IMR-90 (cell line): ENCODE data around the gene IQSEC3. TPM values are rescaled to one million over a fixed set of nuclear protein-coding genes. Genes with fewer than 3 reads are reported as not detected.

Source experiments
- ATAC-seq: fragments of 200-7000 bp; cut with Tn5 transposase; 2 replicates; pipeline ENCODE4 v1.9.1; 2020; ENCODE audit warnings: low read depth, mild to moderate bottlenecking, moderate library complexity
- BruUV-seq: library from RNA; stranded (reverse); fragments of 400-500 nt; replicated peaks from 2 replicates; lab custom pipeline; 2021; lab: Mats Ljungman, UMichigan
- CTCF ChIA-PET: fragments of 300-600 bp; formaldehyde crosslinking; extraction: SDS; loops from one replicate; lab custom pipeline; 2021; ENCODE audit warnings: antibody characterized with exemption; lab: Yijun Ruan, JAX
- POLR2A ChIA-PET: fragments of 300-600 bp; sonication (Branson Sonifier 250); formaldehyde crosslinking; loops from one replicate; lab custom pipeline; 2022; ENCODE audit warnings: antibody characterized with exemption; ENCODE audit not compliant: unreplicated experiment; lab: Charles Lee
- DNase-seq: peaks from one replicate; pipeline ENCODE4 v3.0.0; 2013
- H2AFZ ChIP-seq: replicated peaks from 2 replicates; pipeline ENCODE3; 2013; ENCODE audit warnings: low read length, mild to moderate bottlenecking; ENCODE audit not compliant: poor library complexity
- H2AK5ac ChIP-seq: 2 replicates; pipeline ENCODE4 v1.6.1; 2013; ENCODE audit warnings: low read depth, low read length, inconsistent platforms
- H2AK9ac ChIP-seq: replicated peaks from 2 replicates; pipeline ENCODE3; 2013; ENCODE audit warnings: mild to moderate bottlenecking, low read depth, low read length, moderate library complexity; ENCODE audit not compliant: poor library complexity
- H2BK120ac ChIP-seq: 2 replicates; pipeline ENCODE4 v1.6.1; 2013; ENCODE audit warnings: low read depth, low read length, inconsistent platforms
- H2BK15ac ChIP-seq: 3 replicates; pipeline ENCODE4 v1.6.1; 2013; ENCODE audit warnings: low read depth, low read length, inconsistent platforms
- H2BK20ac ChIP-seq: 2 replicates; pipeline ENCODE4 v1.6.1; 2013; ENCODE audit warnings: low read depth, mild to moderate bottlenecking, inconsistent platforms, low read length, moderate library complexity
- H2BK5ac ChIP-seq: 2 replicates; pipeline ENCODE4 v1.6.1; 2013; ENCODE audit warnings: mild to moderate bottlenecking, low read depth, low read length, inconsistent platforms; ENCODE audit not compliant: poor library complexity, severe bottlenecking
- H3K14ac ChIP-seq: replicated peaks from 2 replicates; pipeline ENCODE4 v1.6.1; 2013; ENCODE audit warnings: low read depth, low read length, inconsistent platforms
- H3K18ac ChIP-seq: 2 replicates; pipeline ENCODE4 v1.6.1; 2013; ENCODE audit warnings: low read depth, low read length, control low read depth
- H3K23ac ChIP-seq: 2 replicates; pipeline ENCODE4 v1.6.1; 2013; ENCODE audit warnings: low read depth, low read length, inconsistent platforms
- H3K27ac ChIP-seq: 2 replicates; pipeline ENCODE4 v1.5.1; 2013; ENCODE audit warnings: mild to moderate bottlenecking, control low read depth, low read length; ENCODE audit not compliant: insufficient read depth
- H3K27me3 ChIP-seq: 2 replicates; pipeline ENCODE4 v1.6.1; 2013; ENCODE audit warnings: low read length; ENCODE audit not compliant: control insufficient read depth, insufficient read depth
- H3K36me3 ChIP-seq: 2 replicates; pipeline ENCODE4 v1.6.1; 2013; ENCODE audit warnings: low read length, mixed read lengths; ENCODE audit not compliant: control insufficient read depth, insufficient read depth
- H3K4ac ChIP-seq: 2 replicates; pipeline ENCODE4 v1.6.1; 2013; ENCODE audit warnings: low read depth, low read length, inconsistent platforms
- H3K4me1 ChIP-seq: 2 replicates; pipeline ENCODE4 v1.6.1; 2013; ENCODE audit warnings: low read length, mixed read lengths; ENCODE audit not compliant: control insufficient read depth, insufficient read depth
- H3K4me2 ChIP-seq: 2 replicates; pipeline ENCODE4 v1.6.1; 2013; ENCODE audit warnings: low read depth, mild to moderate bottlenecking, control low read depth, low read length, moderate library complexity
- H3K4me3 ChIP-seq: 2 replicates; pipeline ENCODE4 v1.5.1; 2013; ENCODE audit warnings: low read depth, mild to moderate bottlenecking, control low read depth, low read length, moderate library complexity; ENCODE audit not compliant: insufficient read depth
- H3K56ac ChIP-seq: 2 replicates; pipeline ENCODE4 v1.6.1; 2013; ENCODE audit warnings: low read length, inconsistent platforms; ENCODE audit not compliant: insufficient read depth; ENCODE audit errors: extremely low read depth
- H3K79me1 ChIP-seq, 2 experiments: 2 replicates each; pipeline ENCODE4 v1.6.1; 2013; ENCODE audit warnings: low read length in 2 of 2, inconsistent platforms in 1 of 2, low read depth in 1 of 2
- H3K9ac ChIP-seq: 2 replicates; pipeline ENCODE4 v1.6.1; 2013; ENCODE audit warnings: low read depth, low read length, control low read depth
- H3K9me1 ChIP-seq: 2 replicates; pipeline ENCODE4 v1.6.1; 2013; ENCODE audit warnings: low read length, inconsistent platforms; ENCODE audit not compliant: insufficient read depth
- H3K9me3 ChIP-seq: 2 replicates; pipeline ENCODE4 v1.6.1; 2013; ENCODE audit warnings: low read length; ENCODE audit not compliant: control insufficient read depth, insufficient read depth
- H4K20me1 ChIP-seq: 2 replicates; pipeline ENCODE4 v1.6.1; 2013; ENCODE audit warnings: low read length, inconsistent platforms; ENCODE audit not compliant: insufficient read depth
- H4K5ac ChIP-seq: 2 replicates; pipeline ENCODE4 v1.6.1; 2013; ENCODE audit warnings: mild to moderate bottlenecking, low read depth, low read length, control low read depth
- H4K8ac ChIP-seq, 2 experiments: 2 replicates each; pipeline ENCODE4 v1.6.1; 2013; ENCODE audit warnings: low read depth in 2 of 2, low read length in 2 of 2, control low read depth in 1 of 2, inconsistent platforms in 1 of 2
- H4K91ac ChIP-seq: 2 replicates; pipeline ENCODE4 v1.6.1; 2013; ENCODE audit warnings: low read depth, low read length, inconsistent platforms; ENCODE audit not compliant: insufficient read depth
- BHLHE40 ChIP-seq: fragments of 150-350 bp; IDR thresholded peaks from 2 replicates; pipeline ENCODE4 v1.6.1; 2016; ENCODE audit warnings: mild to moderate bottlenecking, low read depth, low read length
- CEBPB ChIP-seq: IDR thresholded peaks from 2 replicates; pipeline ENCODE4 v1.6.1; 2012; ENCODE audit warnings: low read depth, low read length, improper control_type of control experiment
- CHD1 ChIP-seq: IDR thresholded peaks from 2 replicates; pipeline ENCODE4 v1.6.1; 2012; ENCODE audit warnings: low read depth, low read length, improper control_type of control experiment
- ELK1 ChIP-seq: fragments of 150-350 bp; IDR thresholded peaks from 2 replicates; pipeline ENCODE4 v1.6.1; 2016; ENCODE audit warnings: low read depth, mild to moderate bottlenecking, low read length, moderate library complexity, borderline replicate concordance
- FOS ChIP-seq: fragments of 150-350 bp; IDR thresholded peaks from 2 replicates; pipeline ENCODE4 v1.6.1; 2016; ENCODE audit warnings: low read depth, low read length
- MAFK ChIP-seq: IDR thresholded peaks from 2 replicates; pipeline ENCODE4 v1.6.1; 2012; ENCODE audit warnings: low read depth, low read length, improper control_type of control experiment
- MAZ ChIP-seq: IDR thresholded peaks from 2 replicates; pipeline ENCODE4 v1.6.1; 2012; ENCODE audit warnings: low read depth, mild to moderate bottlenecking, low read length, improper control_type of control experiment, moderate library complexity, borderline replicate concordance
- MXI1 ChIP-seq: IDR thresholded peaks from 2 replicates; pipeline ENCODE4 v1.6.1; 2012; ENCODE audit warnings: low read depth, mild to moderate bottlenecking, low read length, moderate library complexity, borderline replicate concordance
- NFE2L2 ChIP-seq: fragments of 150-350 bp; IDR thresholded peaks from 2 replicates; pipeline ENCODE4 v1.6.1; 2016; ENCODE audit warnings: low read depth, mild to moderate bottlenecking, low read length
- POLR2A ChIP-seq: IDR thresholded peaks from 2 replicates; pipeline ENCODE4 v1.6.1; 2012; ENCODE audit warnings: mild to moderate bottlenecking, low read depth, low read length
- RCOR1 ChIP-seq: IDR thresholded peaks from 2 replicates; pipeline ENCODE4 v1.6.1; 2012; ENCODE audit warnings: mild to moderate bottlenecking, low read length, improper control_type of control experiment; ENCODE audit not compliant: insufficient replicate concordance
- RFX5 ChIP-seq: IDR thresholded peaks from 2 replicates; pipeline ENCODE4 v1.8.0; 2012; ENCODE audit warnings: low read depth, mild to moderate bottlenecking, low read length, moderate library complexity
- SMC3 ChIP-seq: fragments of 150-350 bp; IDR thresholded peaks from 2 replicates; pipeline ENCODE4 v1.6.1; 2016; ENCODE audit warnings: low read depth, mild to moderate bottlenecking, antibody characterized with exemption, low read length, moderate library complexity
- USF2 ChIP-seq: fragments of 150-350 bp; IDR thresholded peaks from 2 replicates; pipeline ENCODE4 v1.6.1; 2017; ENCODE audit warnings: mild to moderate bottlenecking, antibody characterized with exemption, low read length, low read depth
- WGBS, 2 experiments: methylation state at CpG; one replicate each; pipeline versions ENCODE4 v1.1.5 to v1.1.7; 2013; ENCODE audit warnings: missing lambda C conversion rate in 2 of 2; ENCODE audit not compliant: insufficient read length in 1 of 2; ENCODE audit errors: extremely low coverage in 2 of 2; 5-methylcytosine and 5-hydroxymethylcytosine counted together
- dilution Hi-C: fragments of 300-500 bp; cut with HindIII; formaldehyde crosslinking; loops from one replicate; pipeline ENCODE4 v1.14.3; 2018; ENCODE audit warnings: low sequenced_read_pairs; ENCODE audit not compliant: unreplicated experiment
- in situ Hi-C: fragments of 300-500 bp; cut with MboI; formaldehyde crosslinking; loops from 3 replicates; pipeline ENCODE4 v1.14.3; 2019; ENCODE audit warnings: low sequenced_read_pairs, inconsistent platforms, mixed read lengths
- intact Hi-C: fragments of 100-400 bp; cut with micrococcal nuclease; formaldehyde crosslinking; loops from 2 replicates; pipeline ENCODE4 v1.10.0; 2022
- polyA plus RNA-seq, 3 experiments: library from polyadenylated mRNA; depleted of rRNA; stranded (reverse); fragments of >200 nt; gene quantifications; 2 replicates each; pipeline ENCODE4 v1.2.3, GENCODE V29; 2012; ENCODE audit warnings: low replicate concordance in 1 of 3
- total RNA-seq: library from RNA; depleted of rRNA; stranded (reverse); fragments of >200 nt; gene quantifications from 2 replicates; pipeline ENCODE4 v1.2.3, GENCODE V29; 2012

IQSEC3 gene
- total and polyA plus RNA-seq, 2 of the 4 experiments (the other 2 are of a cell fraction) = 0.10 TPM; not detected in 1

GRCh38 chr12:188910-189621 is 122.5 kb downstream of the IQSEC3 start (continued):
- TF ChIP-seq NFE2L2 = no peak

- Histone ChIP-seq H4K91ac (no peak overlapping the region), H2AFZ (no peak overlapping the region), H3K56ac (no peak overlapping the region), H3K27ac (no peak overlapping the region), H3K4me3 (no peak overlapping the region), H2BK15ac (no peak overlapping the region), H3K4me2 (no peak overlapping the region), H4K5ac (no peak overlapping the region), H3K4ac (no peak overlapping the region), H2BK120ac (no peak overlapping the region), H3K18ac (no peak overlapping the region), H3K14ac (no peak overlapping the region), H3K79me1 (no peaks in the 10 kb centered on the region), H4K8ac (no peak overlapping the region), H3K9me3 (peaks cover 2% of the 10 kb centered on the region; the same call in 1 of the 2 replicates), H3K9ac (no peak overlapping the region), H4K20me1 (no peaks in the 10 kb centered on the region), H3K23ac (no peak overlapping the region), H3K36me3 (no peaks in the 10 kb centered on the region), H3K9me1 (no peaks in the 10 kb centered on the region), H3K4me1 (0 out of 2 replicates have a peak, but pooled peaks cover 2% of the 10 kb centered on the region), H2AK5ac (no peak overlapping the region), H3K27me3 (peaks cover 39% of the 10 kb centered on the region), H2BK5ac (no peak overlapping the region), H2AK9ac (no peak overlapping the region), H2BK20ac (no peak overlapping the region)
- in situ Hi-C loops (no loop called here), intact Hi-C loops (no loop called here), dilution Hi-C loops (no loop called here)
- no CpG with 5 or more reads among the region's 6 CpGs for WGBS, 2 experiments
- BruUV-seq = no TSS peak
- CTCF ChIA-PET = interaction anchor here (1.2 kb wide), 1 partner anchor 9 kb away, joined by 3 read pairs; no protein-coding TSS in a partner anchor
- TF ChIP-seq SMC3 (no peak), NFE2L2 (no peak), CHD1 (no peak), RCOR1 (no peak), MAFK (no peak), ELK1 (no peak), USF2 (no peak), FOS (no peak), MXI1 (no peak), RFX5 (no peak), MAZ (no peak), POLR2A (no peak), BHLHE40 (no peak), CEBPB (no peak)
- POLR2A ChIA-PET = no interaction called here
- DNase-seq (no peak), ATAC-seq (no peak)
Measured at GRCh38 chr12:189622-189962, 123.0 kb downstream of the IQSEC3 start.
